B cell (primary cell): ENCODE results near the gene KLK15. TPM values are rescaled to one million over a fixed set of nuclear protein-coding genes. Genes with fewer than 3 reads are reported as not detected.

Experiments used
- ATAC-seq: fragments of 200-7000 bp; cut with Tn5 transposase; one replicate; pipeline ENCODE4 v1.10.0; 2021; ENCODE audit warnings: low read depth, mild to moderate bottlenecking, moderate number of reproducible peaks, moderate library complexity
- CTCF ChIA-PET: fragments of 350-600 bp; sonication (Branson Sonifier 250); formaldehyde crosslinking; loops from one replicate; lab custom pipeline; 2021; ENCODE audit warnings: antibody characterized with exemption, inconsistent platforms; lab: Charles Lee
- POLR2A ChIA-PET: fragments of 350-600 bp; sonication (Branson Sonifier 250); formaldehyde crosslinking; loops from one replicate; lab custom pipeline; 2021; ENCODE audit warnings: antibody characterized with exemption; lab: Charles Lee
- DNase-seq: peaks from one replicate; pipeline ENCODE4 v3.0.0; 2013
- H2AFZ ChIP-seq: 2 replicates; pipeline ENCODE4 v1.6.1; 2012; ENCODE audit warnings: mild to moderate bottlenecking, low read depth, low read length; ENCODE audit not compliant: insufficient read depth, poor library complexity, severe bottlenecking
- H3K27ac ChIP-seq, 2 donors: 1 replicate in 1 of 2; 2 replicates in 1 of 2; pipeline ENCODE4 v1.5.1; 2012 to 2013; ENCODE audit warnings: low read length in 2 of 2, mild to moderate bottlenecking in 2 of 2, moderate library complexity in 1 of 2
- H3K27me3 ChIP-seq, 4 experiments: fragments of 200-600 bp in 1 of 4; sonication (generic) in 1 of 4; replicated peaks in 1 of 4; 1 replicate in 2 of 4; 2 replicates in 2 of 4; pipeline versions ENCODE4 v1.6.1 to v1.7.0; 2013 to 2016; ENCODE audit warnings: low read length in 3 of 4, mild to moderate bottlenecking in 2 of 4, mixed read lengths in 1 of 4, moderate library complexity in 1 of 4; ENCODE audit not compliant: insufficient read depth in 4 of 4, control insufficient read depth in 3 of 4; ENCODE audit errors: control extremely low read depth in 1 of 4
- H3K36me3 ChIP-seq, 2 experiments: replicated peaks in 1 of 2; 1 replicate in 1 of 2; 2 replicates in 1 of 2; pipeline versions ENCODE4 v1.6.1 to v1.7.1; 2013; ENCODE audit warnings: low read length in 1 of 2; ENCODE audit not compliant: insufficient read depth in 2 of 2, control insufficient read depth in 1 of 2; ENCODE audit errors: control extremely low read depth in 1 of 2, extremely low read depth in 1 of 2
- H3K4me1 ChIP-seq, 2 donors: fragments of 200-600 bp in 1 of 2; sonication (generic) in 1 of 2; 1 replicate in 1 of 2; 2 replicates in 1 of 2; pipeline versions ENCODE4 v1.5.1 to v1.6.1; 2013 to 2017; ENCODE audit warnings: low read length in 2 of 2; ENCODE audit not compliant: control insufficient read depth in 2 of 2, insufficient read depth in 2 of 2
- H3K4me2 ChIP-seq: replicated peaks from 2 replicates; pipeline ENCODE3; 2012; ENCODE audit warnings: mild to moderate bottlenecking, low read depth, low read length; ENCODE audit not compliant: poor library complexity, severe bottlenecking
- H3K4me3 ChIP-seq, 5 experiments: fragments of 200-600 bp in 1 of 5; sonication (generic) in 1 of 5; 1 replicate in 3 of 5; 2 replicates in 2 of 5; pipeline versions ENCODE4 v1.5.1 to v1.7.0; 2011 to 2016; ENCODE audit warnings: low read length in 4 of 5, mild to moderate bottlenecking in 4 of 5, low read depth in 2 of 5, control low read depth in 1 of 5, moderate library complexity in 1 of 5; ENCODE audit not compliant: insufficient read depth in 1 of 5; ENCODE audit errors: control extremely low read depth in 1 of 5, extremely low read depth in 1 of 5
- H3K79me2 ChIP-seq: fragments of 200-600 bp; sonication (generic); one replicate; pipeline ENCODE4 v1.6.0; 2016; ENCODE audit warnings: low read length; ENCODE audit not compliant: control insufficient read depth, insufficient read depth
- H3K9ac ChIP-seq: fragments of 200-600 bp; sonication (generic); 2 replicates; pipeline ENCODE4 v1.6.1; 2017; ENCODE audit warnings: mild to moderate bottlenecking, low read length, moderate library complexity
- H3K9me3 ChIP-seq, 3 donors: one replicate each; pipeline versions ENCODE4 v1.6.1 to v1.7.1; 2013; ENCODE audit warnings: low read length in 2 of 3; ENCODE audit not compliant: control insufficient read depth in 2 of 3, insufficient read depth in 1 of 3; ENCODE audit errors: control extremely low read depth in 1 of 3
- H4K20me1 ChIP-seq: 2 replicates; pipeline ENCODE4 v1.6.0; 2012; ENCODE audit warnings: mild to moderate bottlenecking, low read length; ENCODE audit not compliant: insufficient read depth, control insufficient read depth, poor library complexity, severe bottlenecking
- H3K27ac Mint-ChIP-seq: one replicate; pipeline ENCODE4 v1.8.0; 2021; ENCODE audit warnings: mixed read lengths
- H3K27me3 Mint-ChIP-seq: one replicate; pipeline ENCODE4 v1.8.0; 2021; ENCODE audit warnings: mixed read lengths
- H3K4me1 Mint-ChIP-seq: one replicate; pipeline ENCODE4 v1.8.0; 2021; ENCODE audit warnings: mixed read lengths
- H3K4me3 Mint-ChIP-seq: one replicate; pipeline ENCODE4 v1.8.0; 2021; ENCODE audit warnings: mixed read lengths
- H3K9me3 Mint-ChIP-seq: one replicate; pipeline ENCODE4 v1.8.0; 2022; ENCODE audit warnings: mixed read lengths; ENCODE audit not compliant: insufficient read depth
- CTCF ChIP-seq: fragments of 200-600 bp; IDR thresholded peaks from one replicate; pipeline ENCODE4 v1.8.0; 2022; ENCODE audit warnings: antibody characterized with exemption, mild to moderate bottlenecking
- EZH2 ChIP-seq: IDR thresholded peaks from 2 replicates; pipeline ENCODE4 v1.6.1; 2012; ENCODE audit warnings: borderline replicate concordance, low read depth, mild to moderate bottlenecking, moderate library complexity, low read length; ENCODE audit not compliant: insufficient read depth, poor library complexity, severe bottlenecking
- WGBS: methylation state at CpG from one replicate; pipeline ENCODE4 v1.1.5; 2013; ENCODE audit warnings: missing lambda C conversion rate; ENCODE audit not compliant: insufficient coverage; 5-methylcytosine and 5-hydroxymethylcytosine counted together
- intact Hi-C: fragments of 100-400 bp; cut with micrococcal nuclease; formaldehyde crosslinking; loops from one replicate; pipeline ENCODE4 v1.10.0; 2022
- polyA plus RNA-seq: library from polyadenylated mRNA; depleted of rRNA; stranded (reverse); fragments of >200 nt; gene quantifications from 2 replicates; pipeline ENCODE4 v1.2.3, GENCODE V29; 2012
- total RNA-seq, 2 donors: library from RNA; stranded (reverse); fragments of 120-200 nt in 1 of 2; gene quantifications; 1 replicate in 1 of 2; 2 replicates in 1 of 2; pipeline versions ENCODE4 v1.2.3 to v1.2.4, GENCODE V29; 2013 to 2022

Gene KLK15
- total and polyA plus RNA-seq, 2 donors (not counting 1 experiment from before 2014, with no cell fraction given) = 0.07 TPM; not detected in 1

GRCh38 chr19:50873056-50873455, 39.7 kb upstream of the KLK15 start, which contains the start of gene KLK2:
KLK2 (plus strand) TSS chr19:50873439; CDS start chr19:50873474, 35 bp downstream.
- ATAC-seq (no peak), DNase-seq (no peak)
- 100% methylated on average over 1 of the region's 3 CpGs for WGBS
- no peaks in the 10 kb centered on the region for H3K9me3 Mint-ChIP-seq
- TF ChIP-seq EZH2 (no peak), CTCF (no peak)
- POLR2A ChIA-PET = no interaction called here
- intact Hi-C loops = no loop called here
- H3K4me2 ChIP-seq = no peak within 1 kb of the TSS
- H3K27ac ChIP-seq = no peak within 1 kb of the TSS
- no peak within 1 kb of the TSS for H3K9ac ChIP-seq
- peaks cover 0 to 8% (median 0%) of the 10 kb centered on the region in 3 donors for H3K9me3 ChIP-seq
- no peaks in the 10 kb centered on the region for H3K79me2 ChIP-seq
- H3K4me1 ChIP-seq = peaks cover 10 to 25% of the 10 kb centered on the region in 2 donors
- no peaks in the 10 kb centered on the region for H4K20me1 ChIP-seq
- H3K27me3 Mint-ChIP-seq = peaks cover 33% of the 10 kb centered on the region
- H3K27me3 ChIP-seq = peaks cover 0 to 13% (median 3%) of the 10 kb centered on the region in 4 experiments
- no peak within 1 kb of the TSS for H3K27ac Mint-ChIP-seq
- H3K4me3 Mint-ChIP-seq = no peak within 1 kb of the TSS
- CTCF ChIA-PET = interaction anchor here (0.6 kb wide), 1 partner anchor 12 kb away, joined by 3 read pairs; no protein-coding TSS in a partner anchor
- H3K36me3 ChIP-seq = no peaks in the 10 kb centered on the region
- H3K4me3 ChIP-seq = no peak within 1 kb of the TSS
- H3K4me1 Mint-ChIP-seq = no peaks in the 10 kb centered on the region
- no peak within 1 kb of the TSS for H2AFZ ChIP-seq

DNA sequence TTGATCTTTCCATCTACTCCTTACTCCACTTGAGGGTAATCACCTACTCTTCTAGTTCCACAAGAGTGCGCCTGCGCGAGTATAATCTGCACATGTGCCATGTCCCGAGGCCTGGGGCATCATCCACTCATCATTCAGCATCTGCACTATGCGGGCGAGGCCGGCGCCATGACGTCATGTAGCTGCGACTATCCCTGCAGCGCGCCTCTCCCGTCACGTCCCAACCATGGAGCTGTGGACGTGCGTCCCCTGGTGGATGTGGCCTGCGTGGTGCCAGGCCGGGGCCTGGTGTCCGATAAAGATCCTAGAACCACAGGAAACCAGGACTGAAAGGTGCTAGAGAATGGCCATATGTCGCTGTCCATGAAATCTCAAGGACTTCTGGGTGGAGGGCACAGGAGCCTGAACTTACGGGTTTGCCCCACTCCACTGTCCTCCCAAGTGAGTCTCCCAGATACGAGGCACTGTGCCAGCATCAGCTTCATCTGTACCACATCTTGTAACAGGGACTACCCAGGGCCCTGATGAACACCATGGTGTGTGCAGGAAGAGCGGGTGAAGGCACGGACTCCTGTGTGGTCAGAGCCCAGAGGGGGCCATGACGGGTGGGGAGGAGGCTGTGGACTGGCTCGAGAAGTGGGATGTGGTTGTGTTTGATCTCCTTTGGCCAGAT, 37.2 kb upstream of the KLK15 start:
- DNase-seq (no peak), ATAC-seq (no peak)
- no peak for TF ChIP-seq CTCF
- no peak for TF ChIP-seq EZH2
- Histone ChIP-seq H3K4me1 (peaks cover 0 to 9% of the 10 kb centered on the region in 2 donors), H3K27ac (no peak overlapping the region), H3K4me2 (no peak overlapping the region), H4K20me1 (no peaks in the 10 kb centered on the region), H3K27me3 (peaks cover 0 to 13% (median 5%) of the 10 kb centered on the region in 4 experiments), H3K36me3 (no peaks in the 10 kb centered on the region), H2AFZ (no peak overlapping the region), H3K9ac (no peak overlapping the region), H3K79me2 (no peaks in the 10 kb centered on the region), H3K9me3 (peaks cover 0 to 8% (median 0%) of the 10 kb centered on the region in 3 donors), H3K4me3 (no peak overlapping the region)
- Mint-ChIP-seq H3K9me3 (no peaks in the 10 kb centered on the region), H3K4me3 (no peak overlapping the region), H3K4me1 (no peaks in the 10 kb centered on the region), H3K27ac (no peak overlapping the region), H3K27me3 (peaks cover 48% of the 10 kb centered on the region)
- intact Hi-C loops = no loop called here
- ChIA-PET POLR2A (no interaction called here), CTCF (no interaction called here)
- WGBS = 55% methylated on average over 23 of the region's 26 CpGs
